Omental fat pad (tissue), 4 donors: ENCODE results near the gene SLA2. TPM values are rescaled to one million over a fixed set of nuclear protein-coding genes. Genes with fewer than 3 reads are reported as not detected.
"Not testable (repeated sequence)": the region's sequence is repeated elsewhere in the genome, so short reads cannot be mapped to it uniquely, and the experiment has no call there.

ENCODE experiments used
- ATAC-seq: fragments of 150-250 bp; one replicate; pipeline ENCODE4 v1.9.1; 2016; ENCODE audit warnings: mild to moderate bottlenecking, moderate library complexity; ENCODE audit not compliant: low FRiP score
- DNase-seq: peaks from one replicate; pipeline ENCODE4 v3.0.0-alpha.2; 2019; ENCODE audit warnings: low spot score
- small RNA-seq: library from RNA; depleted of rRNA; stranded (forward); fragments of <200 nt; gene quantifications from one replicate; pipeline ENCODE3, GENCODE V24; 2016
- total RNA-seq, 4 donors: library from RNA; depleted of rRNA; stranded (reverse); fragments of >200 nt; gene quantifications; one replicate each; pipeline ENCODE4 v1.1.0, GENCODE V29; 2016
- TF ChIP-seq, protein P1 (sequence below), 3 donors: fragments of 450-650 bp; IDR thresholded peaks; one replicate each; pipeline ENCODE4 v1.5.1; 2016 to 2017; ENCODE audit warnings: antibody characterized with exemption in 3 of 3, mild to moderate bottlenecking in 3 of 3, moderate library complexity in 2 of 3

SLA2 gene
- total RNA-seq, 4 donors from 2014 or later = 1.1 to 3.2 (median 1.6) TPM

DNA sequence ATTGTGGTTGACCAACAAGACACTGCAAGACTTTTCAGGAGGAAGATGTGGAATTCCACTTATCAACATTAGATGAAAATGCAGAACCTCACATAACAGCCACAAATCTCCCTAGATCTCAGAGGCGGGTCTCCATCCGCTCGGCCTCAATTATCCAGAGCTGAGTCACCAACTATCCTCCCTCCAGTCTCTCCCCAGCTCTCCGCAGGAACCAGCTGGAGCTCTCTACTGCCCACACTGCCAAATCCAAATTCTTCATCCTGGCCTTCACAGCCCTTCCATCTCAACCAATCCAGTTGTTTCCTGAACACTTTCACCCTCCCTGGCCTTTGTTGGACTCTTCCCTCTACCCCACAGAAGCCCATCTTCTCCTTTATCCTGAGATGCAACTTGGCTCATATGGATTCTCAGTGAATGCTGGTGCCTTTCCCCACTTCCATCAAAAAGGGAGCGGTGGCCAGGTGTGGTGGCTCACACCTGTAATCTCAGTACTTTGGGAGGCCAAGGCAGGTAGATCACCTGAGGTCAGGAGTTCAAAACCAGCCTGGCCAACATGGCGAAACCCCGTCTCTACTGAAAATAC, 76.1 kb downstream of the SLA2 start:
- no peak for ATAC-seq
- DNase-seq = no peak
- TF ChIP-seq, protein P1, sequence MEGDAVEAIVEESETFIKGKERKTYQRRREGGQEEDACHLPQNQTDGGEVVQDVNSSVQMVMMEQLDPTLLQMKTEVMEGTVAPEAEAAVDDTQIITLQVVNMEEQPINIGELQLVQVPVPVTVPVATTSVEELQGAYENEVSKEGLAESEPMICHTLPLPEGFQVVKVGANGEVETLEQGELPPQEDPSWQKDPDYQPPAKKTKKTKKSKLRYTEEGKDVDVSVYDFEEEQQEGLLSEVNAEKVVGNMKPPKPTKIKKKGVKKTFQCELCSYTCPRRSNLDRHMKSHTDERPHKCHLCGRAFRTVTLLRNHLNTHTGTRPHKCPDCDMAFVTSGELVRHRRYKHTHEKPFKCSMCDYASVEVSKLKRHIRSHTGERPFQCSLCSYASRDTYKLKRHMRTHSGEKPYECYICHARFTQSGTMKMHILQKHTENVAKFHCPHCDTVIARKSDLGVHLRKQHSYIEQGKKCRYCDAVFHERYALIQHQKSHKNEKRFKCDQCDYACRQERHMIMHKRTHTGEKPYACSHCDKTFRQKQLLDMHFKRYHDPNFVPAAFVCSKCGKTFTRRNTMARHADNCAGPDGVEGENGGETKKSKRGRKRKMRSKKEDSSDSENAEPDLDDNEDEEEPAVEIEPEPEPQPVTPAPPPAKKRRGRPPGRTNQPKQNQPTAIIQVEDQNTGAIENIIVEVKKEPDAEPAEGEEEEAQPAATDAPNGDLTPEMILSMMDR (IDR thresholded peaks at IDR 0.05) = no peak

DNA sequence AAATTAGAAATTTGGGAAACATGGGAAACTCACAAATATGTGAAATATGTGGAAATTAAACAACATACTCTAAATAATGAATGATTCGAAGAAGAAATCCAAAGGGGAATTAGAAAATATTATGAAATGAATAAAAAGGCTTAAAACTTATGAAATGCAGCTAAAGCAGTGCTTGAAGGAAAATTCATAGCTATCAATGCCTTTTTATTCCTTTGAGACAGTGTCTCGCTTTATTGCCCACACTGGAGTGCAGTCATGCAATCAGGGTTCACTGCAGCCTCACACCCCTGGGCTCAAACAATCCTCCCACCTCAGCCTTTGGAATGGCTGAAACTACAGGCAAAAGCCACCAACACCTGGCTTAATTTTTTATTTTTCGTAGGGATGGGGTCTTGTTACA, 80.5 kb downstream of the SLA2 start:
- ATAC-seq (no peak), DNase-seq (no peak)
- TF ChIP-seq, protein P1 (IDR thresholded peaks at IDR 0.05) = no peak

DNA sequence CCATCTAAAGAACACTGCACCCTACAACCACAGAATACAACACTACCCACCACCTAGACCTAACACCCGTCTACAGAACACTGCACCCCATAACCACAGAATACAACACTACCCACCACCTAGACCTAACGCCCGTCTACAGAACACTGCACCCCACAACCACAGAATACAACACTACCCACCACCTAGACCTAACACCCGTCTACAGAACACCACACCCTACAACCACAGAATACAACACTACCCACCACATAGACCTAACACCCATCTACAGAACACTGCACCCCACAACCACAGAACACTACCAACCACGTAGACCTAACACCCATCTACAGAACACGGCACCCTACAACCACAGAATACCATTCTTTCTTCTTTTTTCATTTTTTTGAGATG, 81.3 kb downstream of the SLA2 start:
- ATAC-seq, DNase-seq: not testable (repeated sequence)

DNA sequence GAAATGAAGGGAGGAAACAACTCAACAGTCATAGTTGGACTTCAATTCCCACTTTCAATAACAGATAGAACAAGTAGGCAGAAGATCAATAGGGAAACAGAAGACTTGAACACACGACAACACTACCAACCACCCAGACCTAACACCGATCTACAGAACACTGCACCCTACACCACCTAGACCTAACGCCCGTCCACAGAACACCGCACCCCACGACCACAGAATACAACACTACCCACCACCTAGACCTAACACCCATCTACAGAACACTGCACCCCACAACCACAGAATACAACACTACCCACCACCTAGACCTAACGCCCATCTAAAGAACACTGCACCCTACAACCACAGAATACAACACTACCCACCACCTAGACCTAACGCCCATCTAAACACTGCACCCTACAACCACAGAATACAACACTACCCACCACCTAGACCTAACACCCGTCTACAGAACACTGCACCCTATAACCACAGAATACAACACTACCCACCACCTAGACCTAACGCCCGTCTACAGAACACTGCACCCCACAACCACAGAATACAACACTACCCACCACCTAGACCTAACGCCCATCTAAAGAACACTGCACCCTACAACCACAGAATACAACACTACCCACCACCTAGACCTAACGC, 81.8 kb downstream of the SLA2 start:
- DNase-seq, ATAC-seq: not testable (repeated sequence)

DNA sequence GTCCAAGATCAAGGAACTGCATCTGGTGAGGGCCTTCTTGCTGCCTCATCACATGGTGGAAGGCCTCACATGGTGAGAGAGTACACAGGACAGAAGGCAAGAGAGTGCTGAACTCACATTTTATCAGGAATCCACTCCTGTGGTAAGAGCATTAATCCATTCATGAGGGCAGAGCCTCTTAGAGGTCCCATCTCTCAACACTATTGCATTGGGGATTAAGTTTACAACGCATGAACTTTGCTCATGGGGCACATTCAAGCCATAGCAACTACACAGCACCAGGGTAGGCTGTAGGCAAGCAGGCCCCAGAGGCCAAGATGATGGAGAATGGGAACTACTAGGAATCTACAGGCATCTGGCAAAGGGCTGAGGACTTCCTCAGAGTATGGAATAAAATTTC, 82.6 kb downstream of the SLA2 start:
- TF ChIP-seq, protein P1 (IDR thresholded peaks at IDR 0.05) = no peak
- ATAC-seq (no peak), DNase-seq (no peak)

DNA sequence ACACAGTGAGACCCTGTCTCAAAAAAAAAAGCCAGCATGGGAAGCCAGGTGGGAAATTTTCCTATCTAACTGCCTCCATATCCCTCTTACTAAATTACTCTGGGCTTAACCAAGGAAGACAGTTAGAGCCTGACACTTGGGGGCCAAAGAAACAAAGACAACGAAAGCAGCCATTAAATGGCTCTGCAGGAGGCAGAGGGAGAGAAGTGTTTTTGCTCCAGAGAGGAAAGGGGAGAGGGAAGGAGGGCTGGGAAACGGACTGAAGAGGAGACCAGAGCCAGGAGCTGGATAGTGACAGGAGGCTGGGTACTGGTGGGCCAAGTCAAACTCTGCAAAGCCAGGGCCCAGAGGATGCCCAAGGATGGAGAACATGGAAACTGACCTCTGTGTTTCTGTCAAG, 83.3 kb downstream of the SLA2 start:
- TF ChIP-seq, protein P1 (IDR thresholded peaks at IDR 0.05) = no peak
- ATAC-seq (no peak), DNase-seq (no peak)

Small RNAs within 50 kb of the gene (small RNA-seq; reads per million reads assigned to genes)
- gene RF00019 = not detected

Other genes with a start within 250 kb of the SLA2 start
- gene MYL9, start 104.7 kb downstream of the SLA2 start, total RNA-seq = 100 to 1,000 TPM in 2 of 4 donors, 10 to 100 TPM in 2; 57.0 to 145 (median 102) TPM
- gene TGIF2, start 72.6 kb downstream of the SLA2 start, total RNA-seq = 10 to 100 TPM; 11.0 to 15.1 (median 12.1) TPM
- gene RAB5IF, start 40.4 kb downstream of the SLA2 start, total RNA-seq = 100 to 1,000 TPM in 2 of 4 donors, 10 to 100 TPM in 2; 66.8 to 117 (median 89.1) TPM
- gene NDRG3, start 99.9 kb upstream of the SLA2 start, total RNA-seq = 10 to 100 TPM in 3 of 4 donors, 1 to 10 TPM in 1; 9.5 to 16.4 (median 14.3) TPM
- 10 to 100 TPM in 1 of 4 donors, 1 to 10 TPM in 3; 4.5 to 13.9 (median 5.0) TPM for gene DSN1, start 127.6 kb upstream of the SLA2 start, total RNA-seq
- under 1 TPM in 1 of 4 donors, not detected in 3; 0.63 TPM for gene TLDC2, start 229.9 kb upstream of the SLA2 start, total RNA-seq